Mesendoderm (in vitro differentiated cells): ENCODE measurements around the gene SNAP47.

ENCODE experiments used
- DNase-seq: peaks from one replicate; pipeline ENCODE4 v3.0.0; 2013
- H2AK5ac ChIP-seq: 2 replicates; pipeline ENCODE4 v1.6.1; 2013; ENCODE audit warnings: low read length, inconsistent platforms
- H2BK120ac ChIP-seq: 2 replicates; pipeline ENCODE4 v1.6.1; 2013; ENCODE audit warnings: low read depth, mild to moderate bottlenecking, low read length, moderate library complexity, mixed read lengths
- H2BK15ac ChIP-seq: replicated peaks from 2 replicates; pipeline ENCODE4 v1.6.1; 2013; ENCODE audit warnings: low read depth, mild to moderate bottlenecking, moderate library complexity
- H2BK5ac ChIP-seq: 2 replicates; pipeline ENCODE4 v1.6.1; 2013; ENCODE audit warnings: low read length, inconsistent platforms
- H3K18ac ChIP-seq: 2 replicates; pipeline ENCODE4 v1.6.1; 2013; ENCODE audit warnings: mild to moderate bottlenecking, low read length, mixed read lengths
- H3K23ac ChIP-seq: one replicate; pipeline ENCODE4 v1.6.1; 2013; ENCODE audit warnings: low read length
- H3K27ac ChIP-seq: 2 replicates; pipeline ENCODE4 v1.5.1; 2013; ENCODE audit warnings: low read depth, mild to moderate bottlenecking, inconsistent platforms, low read length, moderate library complexity
- H3K27me3 ChIP-seq: 2 replicates; pipeline ENCODE4 v1.6.1; 2013; ENCODE audit warnings: low read length, control low read depth, mild to moderate bottlenecking, inconsistent platforms; ENCODE audit not compliant: insufficient read depth, poor library complexity
- H3K36me3 ChIP-seq: 2 replicates; pipeline ENCODE4 v1.6.1; 2013; ENCODE audit warnings: low read length, inconsistent platforms; ENCODE audit not compliant: control insufficient read depth, insufficient read depth
- H3K4ac ChIP-seq: one replicate; pipeline ENCODE4 v1.6.1; 2013; ENCODE audit warnings: low read depth, mild to moderate bottlenecking, low read length, moderate library complexity
- H3K4me1 ChIP-seq: 2 replicates; pipeline ENCODE4 v1.6.1; 2013; ENCODE audit warnings: low read depth, low read length, inconsistent platforms; ENCODE audit not compliant: control insufficient read depth
- H3K4me2 ChIP-seq: 2 replicates; pipeline ENCODE4 v1.6.1; 2013; ENCODE audit warnings: low read length
- H3K4me3 ChIP-seq: 2 replicates; pipeline ENCODE4 v1.5.1; 2013; ENCODE audit warnings: mild to moderate bottlenecking, low read length
- H3K56ac ChIP-seq: one replicate; pipeline ENCODE4 v1.6.1; 2013; ENCODE audit warnings: low read length
- H3K79me1 ChIP-seq: 2 replicates; pipeline ENCODE4 v1.6.1; 2013; ENCODE audit warnings: low read length, inconsistent platforms
- H3K79me2 ChIP-seq: 2 replicates; pipeline ENCODE4 v1.6.1; 2013; ENCODE audit warnings: mild to moderate bottlenecking, low read length; ENCODE audit not compliant: control insufficient read depth, insufficient read depth
- H3K9ac ChIP-seq: 2 replicates; pipeline ENCODE4 v1.6.1; 2013; ENCODE audit warnings: low read length, inconsistent platforms
- H4K5ac ChIP-seq: one replicate; pipeline ENCODE4 v1.6.1; 2013; ENCODE audit warnings: low read length
- H4K8ac ChIP-seq: one replicate; pipeline ENCODE4 v1.6.1; 2013; ENCODE audit warnings: low read depth, mild to moderate bottlenecking, control low read depth, low read length, moderate library complexity
- WGBS: extraction: QIAGEN DNeasy Blood & Tissue Kit; methylation state at CpG from one replicate; pipeline ENCODE4 v1.1.7; 2013; ENCODE audit warnings: low lambda C conversion rate, missing lambda C conversion rate; ENCODE audit not compliant: insufficient coverage; ENCODE audit errors: extremely low coverage; 5-methylcytosine and 5-hydroxymethylcytosine counted together

SNAP47 gene

GRCh38 chr1:227777156-227777555 is 41.9 kb downstream of the SNAP47 start:
- Histone ChIP-seq H3K79me2 (no peaks in the 10 kb centered on the region), H2BK120ac (no peak overlapping the region), H3K9ac (no peak overlapping the region), H3K18ac (no peak overlapping the region), H2AK5ac (no peak overlapping the region), H3K4ac (no peak overlapping the region), H4K5ac (no peak overlapping the region), H3K27ac (no peak overlapping the region), H4K8ac (no peak overlapping the region), H3K27me3 (no peaks in the 10 kb centered on the region), H2BK5ac (no peak overlapping the region), H3K4me3 (no peak overlapping the region), H3K23ac (no peak overlapping the region), H3K79me1 (no peaks in the 10 kb centered on the region), H3K4me1 (no peaks in the 10 kb centered on the region), H3K36me3 (no peaks in the 10 kb centered on the region), H2BK15ac (no peak overlapping the region), H3K56ac (no peak overlapping the region), H3K4me2 (no peak overlapping the region)
- WGBS = no CpG with 5 or more reads among the region's 11 CpGs
- DNase-seq = no peak

GRCh38 chr1:227777646-227778045 is 42.4 kb downstream of the SNAP47 start:
- no peak overlapping the region for H3K56ac ChIP-seq
- no peak overlapping the region for H2BK120ac ChIP-seq
- no peak overlapping the region for H3K18ac ChIP-seq
- no peaks in the 10 kb centered on the region for H3K79me1 ChIP-seq
- no peak overlapping the region for H3K4me2 ChIP-seq
- H4K5ac ChIP-seq = no peak overlapping the region
- no peak overlapping the region for H3K4me3 ChIP-seq
- no peaks in the 10 kb centered on the region for H3K27me3 ChIP-seq
- H3K36me3 ChIP-seq = no peaks in the 10 kb centered on the region
- no peak overlapping the region for H2BK5ac ChIP-seq
- H2AK5ac ChIP-seq = no peak overlapping the region
- no peak overlapping the region for H4K8ac ChIP-seq
- H2BK15ac ChIP-seq = no peak overlapping the region
- no peak overlapping the region for H3K23ac ChIP-seq
- DNase-seq = no peak
- H3K4me1 ChIP-seq = no peaks in the 10 kb centered on the region
- H3K9ac ChIP-seq = no peak overlapping the region
- no peak overlapping the region for H3K27ac ChIP-seq
- no CpG with 5 or more reads among the region's 4 CpGs for WGBS
- H3K4ac ChIP-seq = no peak overlapping the region
- H3K79me2 ChIP-seq = no peaks in the 10 kb centered on the region

GRCh38 chr1:227778401-227778947 is 43.2 kb downstream of the SNAP47 start:
- Histone ChIP-seq H2BK120ac (no peak overlapping the region), H3K4ac (no peak overlapping the region), H2BK15ac (no peak overlapping the region), H3K9ac (no peak overlapping the region), H2AK5ac (no peak overlapping the region), H3K4me3 (no peak overlapping the region), H3K23ac (no peak overlapping the region), H3K18ac (no peak overlapping the region), H4K5ac (no peak overlapping the region), H2BK5ac (no peak overlapping the region), H3K27ac (no peak overlapping the region), H4K8ac (no peak overlapping the region), H3K27me3 (no peaks in the 10 kb centered on the region), H3K36me3 (no peaks in the 10 kb centered on the region), H3K56ac (no peak overlapping the region), H3K79me2 (no peaks in the 10 kb centered on the region), H3K4me1 (no peaks in the 10 kb centered on the region), H3K79me1 (no peaks in the 10 kb centered on the region), H3K4me2 (no peak overlapping the region)
- DNase-seq = no peak
- no CpG with 5 or more reads among the region's 8 CpGs for WGBS

- H3K36me3 ChIP-seq = no peaks in the 10 kb centered on the region
- H3K4me1 ChIP-seq = no peaks in the 10 kb centered on the region
- H2BK15ac ChIP-seq = no peak overlapping the region
- H3K79me1 ChIP-seq = no peaks in the 10 kb centered on the region
- H3K9ac ChIP-seq = no peak overlapping the region
- no peak overlapping the region for H3K4me2 ChIP-seq
- H3K27me3 ChIP-seq = no peaks in the 10 kb centered on the region
- H4K8ac ChIP-seq = no peak overlapping the region
- H2BK120ac ChIP-seq = no peak overlapping the region
- WGBS = no CpG with 5 or more reads among the region's 10 CpGs
- H3K23ac ChIP-seq = no peak overlapping the region
- no peak overlapping the region for H3K4ac ChIP-seq
- H2BK5ac ChIP-seq = no peak overlapping the region
- no peak overlapping the region for H3K18ac ChIP-seq
- no peak overlapping the region for H3K27ac ChIP-seq
- H2AK5ac ChIP-seq = no peak overlapping the region
- H3K56ac ChIP-seq = no peak overlapping the region
- H3K4me3 ChIP-seq = no peak overlapping the region
- H4K5ac ChIP-seq = no peak overlapping the region
- no peaks in the 10 kb centered on the region for H3K79me2 ChIP-seq
- no peak for DNase-seq
These were observed 43.8 kb downstream of the SNAP47 start for GRCh38 chr1:227779021-227779441.

GRCh38 chr1:227779685-227780084 is 44.5 kb downstream of the SNAP47 start:
- H3K4me3 ChIP-seq = no peak overlapping the region
- WGBS = no CpG with 5 or more reads among the region's 7 CpGs
- no peak overlapping the region for H3K27ac ChIP-seq
- no peak overlapping the region for H2AK5ac ChIP-seq
- H3K18ac ChIP-seq = no peak overlapping the region
- no peaks in the 10 kb centered on the region for H3K27me3 ChIP-seq
- H4K5ac ChIP-seq = no peak overlapping the region
- H3K79me1 ChIP-seq = no peaks in the 10 kb centered on the region
- no peak overlapping the region for H2BK15ac ChIP-seq
- no peak overlapping the region for H2BK5ac ChIP-seq
- H3K56ac ChIP-seq = no peak overlapping the region
- DNase-seq = no peak
- H4K8ac ChIP-seq = no peak overlapping the region
- no peak overlapping the region for H2BK120ac ChIP-seq
- H3K4me2 ChIP-seq = no peak overlapping the region
- H3K9ac ChIP-seq = no peak overlapping the region
- H3K79me2 ChIP-seq = no peaks in the 10 kb centered on the region
- no peak overlapping the region for H3K4ac ChIP-seq
- H3K4me1 ChIP-seq = no peaks in the 10 kb centered on the region
- H3K23ac ChIP-seq = no peak overlapping the region
- H3K36me3 ChIP-seq = no peaks in the 10 kb centered on the region
